NCI-H1417 treated with DMSO at 0.1 percent for 48 hours (cell line): ENCODE results near the gene CEBPZOS.

Experiments used
- DNase-seq: peaks from one replicate; lab custom pipeline; 2025; lab: John Stamatoyannopoulos, UW

The CEBPZOS gene

DNA sequence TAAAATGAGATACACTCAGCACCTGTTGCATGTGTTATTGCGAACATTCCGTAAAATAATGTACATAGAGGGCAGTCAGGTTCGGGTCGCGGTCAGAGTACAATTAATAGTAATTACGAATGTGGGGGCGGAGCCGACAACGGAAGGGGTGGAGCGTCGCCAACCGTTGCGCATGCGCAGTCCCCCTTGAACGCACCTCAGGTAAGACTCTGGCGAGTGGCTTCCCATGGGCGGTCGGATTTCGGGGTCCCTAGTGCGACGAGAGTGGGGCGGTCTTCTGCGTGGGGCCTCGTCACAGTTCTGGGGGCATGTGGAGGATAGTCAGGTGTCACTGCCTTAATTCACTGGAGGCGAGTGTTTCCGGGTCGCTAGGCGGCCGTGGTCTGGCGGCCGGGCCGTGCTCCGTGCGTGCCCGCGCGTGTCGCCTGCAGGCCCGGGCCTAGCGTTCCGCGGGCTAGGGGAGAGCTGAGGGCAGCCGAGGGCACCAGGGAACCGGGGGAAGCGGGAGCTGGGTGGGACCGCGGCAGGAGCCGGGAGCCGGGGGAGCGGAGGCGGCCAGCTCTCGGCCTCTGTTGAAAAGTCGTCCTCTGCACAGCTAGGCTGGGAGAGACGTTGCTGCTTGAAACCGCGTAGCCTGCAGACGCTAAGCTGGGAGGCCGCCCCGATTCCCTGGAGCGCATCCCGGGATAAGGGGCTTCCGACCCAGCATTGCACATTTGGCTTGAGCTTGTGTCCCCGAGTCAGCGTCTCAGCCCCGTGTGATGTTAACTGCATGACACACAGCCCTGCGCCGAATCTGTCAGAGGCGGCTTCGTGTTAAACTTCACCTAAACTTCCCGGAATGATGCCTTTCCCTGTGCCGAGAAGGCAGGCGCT, at the start of gene CEBPZOS:
Gene CEBPZOS, plus strand, starts transcription at position 177 of the 876 bp plus-strand sequence. CDS start 3,209 bp downstream, outside the sequence.
- DNase-seq, result peak; percentile 68

DNA sequence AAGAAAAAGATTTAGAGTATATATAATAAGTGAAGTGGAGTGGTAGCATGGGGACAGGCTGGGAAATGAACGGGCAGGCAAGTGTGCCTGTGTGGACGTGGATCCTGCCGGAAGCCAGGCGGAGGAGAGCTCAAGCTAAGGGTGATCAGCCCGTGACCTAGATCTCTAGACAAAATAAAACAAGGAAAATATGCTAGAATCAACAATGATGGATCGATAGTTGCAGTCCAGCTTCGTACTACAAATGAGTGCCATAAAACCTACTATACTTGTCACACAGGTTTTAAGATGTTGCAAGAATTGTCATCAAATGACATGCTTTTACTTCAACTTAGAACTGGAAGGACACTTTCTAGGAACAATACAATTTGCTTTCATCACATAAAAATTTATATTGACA, 48.0 kb upstream of the CEBPZOS start:
- DNase-seq, result no peak

DNA sequence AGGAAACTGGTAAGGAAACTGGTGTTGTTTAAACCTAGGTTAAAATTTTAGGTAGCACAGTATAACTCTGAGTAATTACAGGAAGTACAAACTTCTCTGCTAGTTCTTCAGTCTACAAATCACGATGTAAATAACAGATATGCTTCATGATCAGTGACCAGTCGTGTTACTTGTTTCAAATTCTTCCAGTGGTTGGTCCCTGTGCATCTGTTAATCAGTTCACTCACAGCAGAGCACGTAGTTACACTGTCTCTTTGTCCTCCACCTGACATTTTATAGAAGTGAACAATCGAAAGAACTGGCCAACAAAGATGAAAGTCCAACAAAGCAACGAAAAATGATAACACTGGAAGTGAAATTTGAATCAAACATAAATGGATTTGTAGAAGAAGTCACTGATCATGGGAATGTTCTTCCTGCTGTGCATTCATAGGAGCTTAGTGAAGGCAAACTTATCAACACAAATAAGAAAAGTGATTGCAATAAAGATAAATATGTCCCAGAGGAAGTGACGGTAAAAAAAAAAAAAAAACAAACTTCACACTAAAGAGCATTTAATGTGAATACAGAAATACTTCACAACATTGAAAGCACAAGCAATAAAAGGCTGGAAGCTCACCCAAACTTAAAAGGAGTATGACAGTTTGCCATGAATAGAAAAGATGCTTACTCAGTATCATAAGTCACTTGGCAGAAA, 46.5 kb upstream of the CEBPZOS start:
- no peak for DNase-seq

DNA sequence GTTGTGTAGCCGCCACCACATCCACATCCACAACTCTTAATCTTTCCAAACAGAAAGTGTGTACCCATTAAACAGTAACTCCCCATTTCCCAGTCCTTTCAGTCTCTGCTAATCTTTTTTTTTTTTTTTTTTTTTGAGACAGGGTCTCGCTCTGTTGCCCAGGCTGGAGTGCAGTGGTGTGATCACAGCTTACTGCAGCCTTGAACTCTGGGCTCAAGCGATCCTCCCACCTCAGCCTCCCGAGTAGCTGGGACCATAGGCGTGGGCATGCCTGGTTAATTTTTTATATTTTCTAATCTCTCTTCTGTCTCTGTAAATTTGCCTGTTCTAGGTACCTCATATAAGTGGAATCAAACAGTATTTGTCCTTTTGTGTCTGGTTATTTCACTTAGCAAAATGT, 43.1 kb upstream of the CEBPZOS start:
- DNase-seq, result no peak

DNA sequence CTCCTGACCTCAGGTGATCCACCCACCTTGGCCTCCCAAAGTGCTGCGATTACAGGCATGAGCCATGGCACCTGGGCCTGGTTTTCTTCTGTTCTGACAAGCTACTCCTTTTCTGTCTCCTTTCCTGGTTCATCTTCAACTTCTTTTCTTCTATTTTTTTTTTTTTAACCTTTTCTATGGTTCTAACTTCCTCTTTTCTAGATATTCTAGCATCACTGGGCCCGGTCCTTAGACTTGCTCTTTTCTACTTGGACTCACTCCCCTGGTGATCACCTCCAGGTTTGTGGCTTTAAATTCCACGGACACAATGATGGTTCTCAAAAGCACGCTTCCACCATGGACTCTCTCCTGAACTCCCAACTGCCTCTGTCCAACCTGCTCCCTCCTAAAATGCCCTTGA, 41.5 kb upstream of the CEBPZOS start:
- DNase-seq, result no peak

GRCh38 chr2:37156071-37156856, 40.0 kb upstream of the CEBPZOS start:
- no peak for DNase-seq

DNA sequence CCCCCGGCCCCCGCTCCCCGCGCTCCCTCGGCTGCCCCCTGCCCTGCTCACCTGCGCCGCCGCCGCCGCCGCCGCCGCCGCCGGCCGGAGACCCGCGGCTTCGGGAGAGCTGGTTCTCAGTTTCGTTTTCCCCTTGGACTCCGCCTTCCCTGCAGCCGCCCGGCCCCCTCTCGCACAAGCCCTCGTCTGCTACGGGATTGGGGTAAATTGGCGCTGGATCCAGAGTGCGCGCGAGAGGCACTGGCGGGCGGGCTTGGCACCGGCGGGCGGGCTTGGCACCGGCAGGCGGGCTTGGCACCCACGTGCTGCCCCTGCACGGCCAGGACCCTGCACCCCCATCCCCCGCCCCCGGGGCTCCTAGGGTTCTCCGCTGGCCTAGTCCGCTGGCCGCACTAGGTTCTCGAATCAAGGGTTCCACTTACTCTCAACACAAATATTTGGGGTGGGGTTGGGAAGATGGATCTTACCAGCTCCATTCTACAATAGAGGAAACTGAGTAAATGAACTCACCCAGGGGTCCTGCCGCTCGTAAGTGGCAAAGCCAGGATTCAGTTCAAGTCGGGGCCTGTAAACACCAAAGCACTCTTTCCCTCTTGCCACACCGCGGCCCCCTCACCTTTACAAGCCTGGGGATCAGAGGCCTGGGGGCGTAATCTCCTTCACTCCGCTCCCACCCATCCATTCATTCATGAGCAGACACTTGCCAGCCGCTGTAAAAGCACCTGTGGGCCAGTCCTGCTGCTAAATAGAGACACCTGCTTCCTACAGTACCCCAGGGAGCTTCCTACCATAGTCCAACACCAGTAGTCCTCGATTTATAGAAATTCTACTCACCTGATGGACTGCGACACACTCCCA, 39.2 kb upstream of the CEBPZOS start, which contains the start of gene EIF2AK2:
Gene EIF2AK2, minus strand, starts transcription at position 124 of the 858 bp plus-strand sequence. CDS start 9,174 bp downstream, outside the sequence.
- peak; percentile 48 for DNase-seq

DNA sequence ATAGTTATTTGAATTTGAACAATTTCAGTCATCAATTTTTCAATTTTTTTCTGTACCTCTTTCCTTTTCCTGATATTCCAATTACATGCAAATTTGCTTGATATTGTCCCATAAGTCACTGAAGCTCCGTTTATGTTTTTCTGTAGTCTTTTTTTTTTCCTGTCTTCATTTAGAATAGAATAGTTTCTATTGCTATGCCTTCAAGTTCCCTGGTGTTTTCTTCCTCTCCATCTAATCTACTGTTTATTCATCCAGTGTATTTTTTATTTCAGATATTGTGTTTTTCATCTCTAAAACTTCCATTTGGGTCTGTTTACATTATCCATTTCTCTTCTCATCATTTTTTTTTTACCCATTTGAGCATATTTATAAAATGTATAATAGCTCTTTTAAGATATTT, 31.5 kb upstream of the CEBPZOS start:
- DNase-seq, result no peak

GRCh38 chr2:37167636-37168180, 28.6 kb upstream of the CEBPZOS start:
- DNase-seq, result no peak

GRCh38 chr2:37168217-37168981, 27.9 kb upstream of the CEBPZOS start:
- DNase-seq, result no peak

GRCh38 chr2:37171624-37171950, 24.7 kb upstream of the CEBPZOS start:
- DNase-seq, result no peak

DNA sequence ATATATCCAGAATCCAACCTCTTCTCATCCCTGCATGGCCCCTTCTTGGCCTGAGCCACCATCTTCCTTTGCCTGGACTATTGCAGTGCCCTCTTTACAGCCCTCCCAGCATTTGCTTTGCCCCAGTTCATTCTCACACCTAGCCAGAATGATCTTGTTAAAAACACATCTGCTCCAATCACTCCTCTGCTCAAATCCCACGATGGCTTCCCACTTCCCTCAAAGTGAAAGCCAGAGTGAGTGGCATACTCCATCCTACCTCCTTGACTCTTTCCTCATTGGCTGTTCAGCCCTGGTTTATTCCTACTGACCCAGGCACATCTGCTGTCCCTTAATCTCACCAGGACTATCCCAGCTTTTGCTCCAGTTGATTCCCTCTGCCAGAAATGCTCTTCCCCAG, 22.6 kb upstream of the CEBPZOS start:
- no peak for DNase-seq

GRCh38 chr2:37180006-37180639, 16.2 kb upstream of the CEBPZOS start:
- DNase-seq, result no peak

GRCh38 chr2:37180640-37181039, 15.7 kb upstream of the CEBPZOS start:
- no peak for DNase-seq

DNA sequence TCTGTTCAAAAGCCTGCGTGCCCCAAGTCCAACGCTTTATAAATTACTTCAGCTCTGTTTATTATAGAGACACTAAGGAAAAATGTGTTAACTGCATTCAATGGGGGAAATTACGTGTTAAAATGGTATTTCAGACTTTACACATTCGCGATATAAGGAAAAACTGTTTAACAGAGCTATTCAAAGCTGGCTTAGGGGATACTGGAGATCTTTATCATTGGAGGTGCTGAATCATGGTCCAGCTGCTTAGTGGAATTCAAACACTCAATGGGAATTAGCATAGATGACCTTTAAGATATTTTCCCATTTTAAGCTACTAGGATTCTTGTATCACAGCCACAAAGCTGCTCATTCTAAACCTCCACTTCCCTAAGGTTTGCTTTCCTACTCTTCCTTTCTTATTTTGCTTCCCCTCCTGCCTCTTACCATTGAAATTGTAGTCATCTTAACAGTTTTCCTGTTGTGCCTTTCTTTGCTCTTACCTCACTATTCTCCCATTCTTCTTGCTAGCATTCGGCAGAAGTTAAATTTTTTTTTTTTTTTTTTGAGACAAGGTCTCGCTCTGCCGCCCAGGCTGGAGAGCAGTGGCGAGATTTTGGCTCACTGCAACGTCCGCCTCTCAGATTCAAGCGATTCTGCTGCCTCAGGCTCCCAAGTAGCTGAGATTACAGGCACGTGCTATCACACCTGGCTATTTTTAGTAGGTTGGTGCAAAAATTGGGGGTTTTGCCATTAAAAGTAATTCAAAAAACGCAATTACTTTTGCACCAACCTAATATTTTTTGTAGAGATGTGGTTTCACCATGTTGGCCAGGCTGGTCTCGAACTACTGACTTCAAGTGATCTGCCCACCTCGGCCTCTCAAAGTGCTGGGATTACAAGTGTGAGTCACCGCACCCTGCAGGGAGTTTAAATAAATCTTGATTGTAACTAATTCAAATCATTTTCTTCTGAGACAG, 14.3 kb upstream of the CEBPZOS start:
- DNase-seq, result no peak

- no peak for DNase-seq
Observed at GRCh38 chr2:37188570-37188969, 7.7 kb upstream of the CEBPZOS start, which contains the start of gene SULT6B1. Gene SULT6B1 (minus strand): TSS chr2:37188670. CDS start chr2:37188640, 30 bp downstream.

- no peak for DNase-seq
Observed at GRCh38 chr2:37189452-37190153, 6.7 kb upstream of the CEBPZOS start.

GRCh38 chr2:37190290-37190689, 6.0 kb upstream of the CEBPZOS start:
- no peak for DNase-seq
